GM12891 (cell line): ENCODE data around the gene CRB1.

Experiments used
- PAX5 ChIP-seq: IDR thresholded peaks from 2 replicates; pipeline ENCODE4 v1.6.1; 2011; ENCODE audit warnings: low read length, moderate library complexity, mild to moderate bottlenecking; ENCODE audit not compliant: insufficient read depth, severe bottlenecking
- POLR2A ChIP-seq: IDR thresholded peaks from 2 replicates; pipeline ENCODE4 v1.6.1; 2011; ENCODE audit warnings: low read depth, low read length, control low read depth
- POLR2AphosphoS5 ChIP-seq: IDR thresholded peaks from 2 replicates; pipeline ENCODE4 v1.6.1; 2011; ENCODE audit warnings: low read depth, low read length, control low read depth
- SPI1 ChIP-seq: IDR thresholded peaks from 2 replicates; pipeline ENCODE4 v1.6.1; 2011; ENCODE audit warnings: low read depth, low read length, control low read depth
- TAF1 ChIP-seq: IDR thresholded peaks from 2 replicates; pipeline ENCODE4 v1.6.1; 2011; ENCODE audit warnings: low read depth, low read length, control low read depth

- TF ChIP-seq POLR2A (no peak), POLR2AphosphoS5 (no peak), TAF1 (no peak), SPI1 (no peak), PAX5 (no peak)
Observed at GRCh38 chr1:197355248-197355995, 87.4 kb downstream of the CRB1 start.
